K562 (cell line): Measurements from ENCODE around the gene DDX20. TPM values are rescaled to one million over a fixed set of nuclear protein-coding genes. Genes with fewer than 3 reads are reported as not detected.
A peak's percentile ranks its signal among the peaks of the same experiment; 100 is the strongest.

Source experiments
- ARID1B ChIP-seq: fragments of 450-650 bp; IDR thresholded peaks from 2 replicates; pipeline ENCODE4 v1.6.1; 2016; ENCODE audit warnings: antibody characterized with exemption, mild to moderate bottlenecking, inconsistent platforms
- ARNT ChIP-seq, 2 experiments: fragments of 450-650 bp; IDR thresholded peaks; 2 replicates each; pipeline ENCODE4 v1.6.1; 2016; ENCODE audit warnings: mild to moderate bottlenecking in 1 of 2
- BRF1 ChIP-seq: IDR thresholded peaks from 3 replicates; pipeline ENCODE4 v1.6.1; 2011; ENCODE audit warnings: borderline replicate concordance, mild to moderate bottlenecking; ENCODE audit not compliant: insufficient read length; ENCODE audit errors: extremely low read depth
- DIDO1 ChIP-seq: fragments of 450-650 bp; IDR thresholded peaks from 2 replicates; pipeline ENCODE4 v1.6.1; 2016; ENCODE audit warnings: low read depth, missing biosample characterization, missing genetic modification characterization
- GTF2F1 ChIP-seq: IDR thresholded peaks from 2 replicates; pipeline ENCODE4 v1.6.1; 2011; ENCODE audit warnings: low read depth, low read length, improper control_type of control experiment
- HNRNPK ChIP-seq: fragments of 200-400 bp; formaldehyde crosslinking; IDR thresholded peaks from one replicate; pipeline ENCODE4 v1.6.1; 2018; ENCODE audit warnings: mild to moderate bottlenecking, low read depth, low read length; ENCODE audit not compliant: poor library complexity, severe bottlenecking
- MED1 ChIP-seq: sonication (generic); formaldehyde crosslinking; IDR thresholded peaks from 2 replicates; pipeline ENCODE4 v1.8.1; 2023; ENCODE audit warnings: missing genetic modification reagents, borderline replicate concordance
- PHF20 ChIP-seq: fragments of 450-650 bp; IDR thresholded peaks from 2 replicates; pipeline ENCODE4 v1.6.1; 2018; ENCODE audit not compliant: partially characterized antibody
- SIN3A ChIP-seq, 2 experiments: fragments of 150-350 bp in 1 of 2; IDR thresholded peaks; 2 replicates each; pipeline ENCODE4 v1.6.1; 2011 to 2016; ENCODE audit warnings: borderline replicate concordance in 2 of 2, low read depth in 2 of 2, low read length in 2 of 2, mild to moderate bottlenecking in 2 of 2, moderate library complexity in 2 of 2; ENCODE audit not compliant: control insufficient read depth in 1 of 2
- SMAD3 ChIP-seq: fragments of 450-650 bp; formaldehyde crosslinking; conservative IDR thresholded peaks from 2 replicates; pipeline ENCODE4 v1.4.0; 2020; ENCODE audit warnings: mild to moderate bottlenecking
- TAF7 ChIP-seq: fragments of 450-650 bp; IDR thresholded peaks from 2 replicates; pipeline ENCODE4 v1.6.1; 2016; ENCODE audit warnings: missing genetic modification characterization, missing compliant biosample characterization
- polyA plus RNA-seq, 8 experiments: library from polyadenylated mRNA; depleted of rRNA in 4 of 8; stranded (reverse) in 5 of 8; unstranded in 3 of 8; fragments of >200 nt; fragmentation: Nextera tagmentation in 2 of 8; fragmentation: Illumina TruSeq in 1 of 8; extraction: Ambion mirVana in 2 of 8; extraction: Trizol in 1 of 8; gene quantifications; 2 replicates each; pipeline versions ENCODE4 v1.2.1 to v1.2.3, GENCODE V29; 2011 to 2014; ENCODE audit warnings: inconsistent platforms in 1 of 8, missing spikeins in 1 of 8
- total RNA-seq, 7 experiments: library from RNA; depleted of rRNA in 6 of 7; stranded (reverse); fragments of >200 nt in 6 of 7; fragmentation: Illumina TruSeq in 2 of 7; extraction: Trizol in 2 of 7; gene quantifications; 2 replicates each; pipeline versions ENCODE4 v1.2.1 to v1.2.3, GENCODE V29; 2011 to 2021; ENCODE audit warnings: low replicate concordance in 1 of 7
- TF ChIP-seq, protein P1 (sequence below): fragments of 450-650 bp; formaldehyde crosslinking; IDR thresholded peaks from 2 replicates; pipeline ENCODE4 v1.4.0; 2020; ENCODE audit warnings: mild to moderate bottlenecking, moderate library complexity
- TF ChIP-seq, protein P2 (sequence below), 2 experiments: fragments of 450-650 bp; formaldehyde crosslinking in 1 of 2; IDR thresholded peaks; 2 replicates each; pipeline versions ENCODE4 v1.4.0 to v1.6.1; 2014 to 2020; ENCODE audit warnings: mild to moderate bottlenecking in 2 of 2, borderline replicate concordance in 1 of 2, low read depth in 1 of 2
- TF ChIP-seq, protein P3 (sequence below), 2 experiments: IDR thresholded peaks; 2 replicates each; pipeline ENCODE4 v1.6.1; 2011; ENCODE audit warnings: borderline replicate concordance in 1 of 2, control low read depth in 1 of 2, low read depth in 1 of 2, low read length in 1 of 2, mild to moderate bottlenecking in 1 of 2, mixed read lengths in 1 of 2, moderate library complexity in 1 of 2; ENCODE audit not compliant: insufficient read depth in 1 of 2, insufficient read length in 1 of 2, poor library complexity in 1 of 2, severe bottlenecking in 1 of 2; ENCODE audit errors: extremely low read depth in 1 of 2

The DDX20 gene
- total and polyA plus RNA-seq, 9 of the 15 experiments (the other 6 are each of a cell fraction or from before 2014, with no cell fraction given): 8.3 to 33.4 (median 24.5) TPM

DNA sequence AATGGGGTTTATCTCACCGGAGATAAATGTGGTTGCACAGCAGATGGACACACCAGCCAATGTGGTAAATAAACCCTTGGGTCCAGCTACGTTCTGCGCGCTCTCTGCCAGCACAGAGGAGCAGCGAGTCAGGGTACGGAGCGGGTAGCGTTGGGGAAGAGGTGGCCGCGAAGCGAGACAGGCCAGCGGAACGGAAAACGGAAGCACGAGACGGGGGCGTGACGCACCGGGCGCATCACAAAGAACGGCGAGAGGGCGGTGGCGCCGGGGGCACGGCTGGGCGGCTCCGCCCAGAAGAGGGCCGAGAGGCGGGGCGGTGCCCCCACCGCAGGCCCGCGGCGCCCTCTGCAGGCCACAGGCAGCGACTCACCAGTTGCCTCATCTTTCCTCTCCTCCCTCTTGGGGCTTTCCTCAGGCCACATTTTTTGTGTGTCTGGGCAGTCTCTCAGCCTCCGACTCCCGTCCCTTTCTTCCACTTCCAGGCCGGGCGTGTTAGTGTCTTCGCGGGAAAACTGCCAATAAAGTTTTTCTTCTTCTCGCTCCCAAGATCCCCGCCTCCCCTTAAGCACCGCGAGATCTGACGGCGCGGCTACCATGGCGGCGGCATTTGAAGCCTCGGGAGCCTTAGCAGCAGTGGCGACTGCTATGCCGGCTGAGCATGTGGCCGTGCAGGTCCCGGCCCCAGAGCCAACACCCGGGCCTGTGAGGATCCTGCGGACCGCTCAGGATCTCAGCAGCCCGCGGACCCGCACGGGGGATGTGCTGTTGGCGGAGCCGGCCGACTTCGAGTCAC, at the start of gene DDX20 (continued):
- TF ChIP-seq, protein P1, sequence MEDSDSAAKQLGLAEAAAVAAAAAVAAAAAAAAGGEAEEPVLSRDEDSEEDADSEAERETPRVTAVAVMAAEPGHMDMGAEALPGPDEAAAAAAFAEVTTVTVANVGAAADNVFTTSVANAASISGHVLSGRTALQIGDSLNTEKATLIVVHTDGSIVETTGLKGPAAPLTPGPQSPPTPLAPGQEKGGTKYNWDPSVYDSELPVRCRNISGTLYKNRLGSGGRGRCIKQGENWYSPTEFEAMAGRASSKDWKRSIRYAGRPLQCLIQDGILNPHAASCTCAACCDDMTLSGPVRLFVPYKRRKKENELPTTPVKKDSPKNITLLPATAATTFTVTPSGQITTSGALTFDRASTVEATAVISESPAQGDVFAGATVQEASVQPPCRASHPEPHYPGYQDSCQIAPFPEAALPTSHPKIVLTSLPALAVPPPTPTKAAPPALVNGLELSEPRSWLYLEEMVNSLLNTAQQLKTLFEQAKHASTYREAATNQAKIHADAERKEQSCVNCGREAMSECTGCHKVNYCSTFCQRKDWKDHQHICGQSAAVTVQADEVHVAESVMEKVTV (CRISPR knock-in tag): peak; percentile 94
- TF ChIP-seq TAF7 (tag) (peak; percentile 92), PHF20 (peak; percentile 91), SMAD3 (CRISPR knock-in tag) (no peak), HNRNPK (no peak), ARID1B (peak; percentile 50; the same call in 1 of the 2 replicates), ARNT (IDR thresholded peaks at IDR 0.05) (peak in 1 of 2 experiments; percentile 31; a peak in 1 of 4 replicates), SIN3A (IDR thresholded peaks at IDR 0.05; ENCODE audit: borderline replicate concordance in 2 of 2, control insufficient read depth in 1 of 2, low read depth in 2 of 2, low read length in 2 of 2) (peak; percentile 84 to 90; a peak in 3 of 4 replicates), DIDO1 (peak; percentile 91), GTF2F1 (0 out of 2 replicates have a peak, but pooled peaks have one; percentile 63), MED1 (CRISPR knock-in tag) (no peak), BRF1 (no peak)
- TF ChIP-seq, protein P2, sequence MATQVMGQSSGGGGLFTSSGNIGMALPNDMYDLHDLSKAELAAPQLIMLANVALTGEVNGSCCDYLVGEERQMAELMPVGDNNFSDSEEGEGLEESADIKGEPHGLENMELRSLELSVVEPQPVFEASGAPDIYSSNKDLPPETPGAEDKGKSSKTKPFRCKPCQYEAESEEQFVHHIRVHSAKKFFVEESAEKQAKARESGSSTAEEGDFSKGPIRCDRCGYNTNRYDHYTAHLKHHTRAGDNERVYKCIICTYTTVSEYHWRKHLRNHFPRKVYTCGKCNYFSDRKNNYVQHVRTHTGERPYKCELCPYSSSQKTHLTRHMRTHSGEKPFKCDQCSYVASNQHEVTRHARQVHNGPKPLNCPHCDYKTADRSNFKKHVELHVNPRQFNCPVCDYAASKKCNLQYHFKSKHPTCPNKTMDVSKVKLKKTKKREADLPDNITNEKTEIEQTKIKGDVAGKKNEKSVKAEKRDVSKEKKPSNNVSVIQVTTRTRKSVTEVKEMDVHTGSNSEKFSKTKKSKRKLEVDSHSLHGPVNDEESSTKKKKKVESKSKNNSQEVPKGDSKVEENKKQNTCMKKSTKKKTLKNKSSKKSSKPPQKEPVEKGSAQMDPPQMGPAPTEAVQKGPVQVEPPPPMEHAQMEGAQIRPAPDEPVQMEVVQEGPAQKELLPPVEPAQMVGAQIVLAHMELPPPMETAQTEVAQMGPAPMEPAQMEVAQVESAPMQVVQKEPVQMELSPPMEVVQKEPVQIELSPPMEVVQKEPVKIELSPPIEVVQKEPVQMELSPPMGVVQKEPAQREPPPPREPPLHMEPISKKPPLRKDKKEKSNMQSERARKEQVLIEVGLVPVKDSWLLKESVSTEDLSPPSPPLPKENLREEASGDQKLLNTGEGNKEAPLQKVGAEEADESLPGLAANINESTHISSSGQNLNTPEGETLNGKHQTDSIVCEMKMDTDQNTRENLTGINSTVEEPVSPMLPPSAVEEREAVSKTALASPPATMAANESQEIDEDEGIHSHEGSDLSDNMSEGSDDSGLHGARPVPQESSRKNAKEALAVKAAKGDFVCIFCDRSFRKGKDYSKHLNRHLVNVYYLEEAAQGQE (IDR thresholded peaks at IDR 0.05; ENCODE audit: borderline replicate concordance): peak; percentile 83; the same call in 1 of the 2 replicates
- TF ChIP-seq, protein P2 (CRISPR knock-in tag; IDR thresholded peaks at IDR 0.05; ENCODE audit: low read depth): no peak
- TF ChIP-seq, protein P3, sequence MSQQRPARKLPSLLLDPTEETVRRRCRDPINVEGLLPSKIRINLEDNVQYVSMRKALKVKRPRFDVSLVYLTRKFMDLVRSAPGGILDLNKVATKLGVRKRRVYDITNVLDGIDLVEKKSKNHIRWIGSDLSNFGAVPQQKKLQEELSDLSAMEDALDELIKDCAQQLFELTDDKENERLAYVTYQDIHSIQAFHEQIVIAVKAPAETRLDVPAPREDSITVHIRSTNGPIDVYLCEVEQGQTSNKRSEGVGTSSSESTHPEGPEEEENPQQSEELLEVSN (IDR thresholded peaks at IDR 0.05; ENCODE audit: borderline replicate concordance in 1 of 2, extremely low read depth in 1 of 2, insufficient read depth in 1 of 2, insufficient read length in 1 of 2, low read depth in 1 of 2, low read length in 1 of 2, poor library complexity in 1 of 2, severe bottlenecking in 1 of 2): peak; percentile 69 to 86
